OCI-LY7 (cell line): ENCODE measurements around the gene NKAIN2. TPM values are rescaled to one million over a fixed set of nuclear protein-coding genes. Genes with fewer than 3 reads are reported as not detected.

Experiments
- BruUV-seq: library from RNA; stranded (reverse); fragments of 400-500 nt; replicated peaks from 2 replicates; lab custom pipeline; 2021; lab: Mats Ljungman, UMichigan
- CTCF ChIA-PET: fragments of 300-600 bp; sonication (Branson Sonifier 250); formaldehyde crosslinking; loops from one replicate; lab custom pipeline; 2022; ENCODE audit warnings: antibody characterized with exemption; ENCODE audit not compliant: unreplicated experiment; lab: Charles Lee
- POLR2A ChIA-PET: fragments of 300-600 bp; sonication (Branson Sonifier 250); formaldehyde crosslinking; loops from one replicate; lab custom pipeline; 2022; ENCODE audit warnings: antibody characterized with exemption; lab: Charles Lee
- DNase-seq: peaks from one replicate; pipeline ENCODE4 v3.0.0-alpha.2; 2015; ENCODE audit warnings: low spot score
- H2AFZ ChIP-seq: fragments of 200-600 bp; sonication (generic), shearing (Covaris generic); 2 replicates; pipeline ENCODE4 v1.6.1; 2014; ENCODE audit warnings: mild to moderate bottlenecking, antibody characterized with exemption, low read length, moderate library complexity
- H3K27ac ChIP-seq: fragments of 200-600 bp; sonication (generic); 2 replicates; pipeline ENCODE4 v1.5.1; 2014; ENCODE audit warnings: mixed run types, low read depth, mild to moderate bottlenecking, moderate library complexity, low read length, inconsistent platforms; ENCODE audit not compliant: poor library complexity, severe bottlenecking
- H3K36me3 ChIP-seq: fragments of 200-600 bp; sonication (generic); 2 replicates; pipeline ENCODE4 v1.6.1; 2014; ENCODE audit warnings: mild to moderate bottlenecking, antibody characterized with exemption, low read length, moderate library complexity, mixed read lengths; ENCODE audit not compliant: insufficient read depth
- H3K4me1 ChIP-seq: fragments of 200-600 bp; sonication (generic); 2 replicates; pipeline ENCODE4 v1.5.1; 2014; ENCODE audit warnings: mild to moderate bottlenecking, low read length; ENCODE audit not compliant: insufficient read depth, poor library complexity, severe bottlenecking
- H3K4me2 ChIP-seq: fragments of 200-600 bp; sonication (generic); 2 replicates; pipeline ENCODE4 v1.6.1; 2014; ENCODE audit warnings: mild to moderate bottlenecking, low read length
- H3K4me3 ChIP-seq: fragments of 200-600 bp; sonication (generic); 2 replicates; pipeline ENCODE4 v1.5.1; 2014; ENCODE audit warnings: mild to moderate bottlenecking, low read depth, low read length; ENCODE audit not compliant: poor library complexity, severe bottlenecking
- H3K79me2 ChIP-seq: fragments of 200-600 bp; sonication (generic); 2 replicates; pipeline ENCODE4 v1.6.1; 2016; ENCODE audit warnings: low read depth, mild to moderate bottlenecking, low read length, moderate library complexity, mixed read lengths; ENCODE audit not compliant: insufficient read depth
- H3K9me2 ChIP-seq: fragments of 200-600 bp; sonication (generic); 2 replicates; pipeline ENCODE4 v1.6.1; 2016; ENCODE audit warnings: mild to moderate bottlenecking, low read length, mixed read lengths; ENCODE audit not compliant: insufficient read depth
- H3K9me3 ChIP-seq: fragments of 200-600 bp; sonication (generic); 2 replicates; pipeline ENCODE4 v1.6.1; 2014; ENCODE audit warnings: mild to moderate bottlenecking, mixed run types, low read length, mixed read lengths
- H4K20me1 ChIP-seq: fragments of 200-600 bp; sonication (generic); 2 replicates; pipeline ENCODE4 v1.6.1; 2014; ENCODE audit warnings: mild to moderate bottlenecking, antibody characterized with exemption, low read length, moderate library complexity, mixed read lengths; ENCODE audit not compliant: insufficient read depth
- CTCF ChIP-seq: fragments of 200-600 bp; sonication (generic); conservative IDR thresholded peaks from 2 replicates; pipeline ENCODE4 v1.5.1; 2014; ENCODE audit warnings: mild to moderate bottlenecking, antibody characterized with exemption, low read length, moderate library complexity, mixed read lengths
- EZH2phosphoT487 ChIP-seq: fragments of 200-600 bp; sonication (generic); IDR thresholded peaks from 2 replicates; pipeline ENCODE4 v1.6.1; 2018; ENCODE audit warnings: low read depth, borderline replicate concordance, mild to moderate bottlenecking, mixed run types, antibody characterized with exemption, low read length, moderate library complexity, mixed read lengths
- intact Hi-C: fragments of 100-400 bp; cut with micrococcal nuclease; formaldehyde crosslinking; loops from one replicate; pipeline ENCODE4 v1.10.0; 2022; ENCODE audit not compliant: unreplicated experiment
- total RNA-seq, 2 experiments: library from RNA; depleted of rRNA in 1 of 2; stranded (reverse); fragments of >200 nt in 1 of 2; shearing (Covaris generic) in 1 of 2; gene quantifications; 2 replicates each; pipeline ENCODE4 v1.2.3, GENCODE V29; 2014 to 2022

The NKAIN2 gene
- total RNA-seq, 2 experiments from 2014 or later, result not detected

- intact Hi-C loops, result no loop called here
- no peak overlapping the region for H2AFZ ChIP-seq
- H3K79me2 ChIP-seq, result no peaks in the 10 kb centered on the region
- no peaks in the 10 kb centered on the region for H3K4me1 ChIP-seq
- no peaks in the 10 kb centered on the region for H4K20me1 ChIP-seq
- BruUV-seq, result no TSS peak
- H3K9me3 ChIP-seq, result no peaks in the 10 kb centered on the region
- ChIA-PET CTCF (no interaction called here), POLR2A (no interaction called here)
- H3K4me2 ChIP-seq, result no peak overlapping the region
- no peak overlapping the region for H3K4me3 ChIP-seq
- H3K36me3 ChIP-seq, result no peaks in the 10 kb centered on the region
- no peak overlapping the region for H3K27ac ChIP-seq
- DNase-seq, result no peak
- TF ChIP-seq EZH2phosphoT487 (no peak), CTCF (no peak)
- H3K9me2 ChIP-seq, result no peaks in the 10 kb centered on the region
These were observed 451.4 kb downstream of the NKAIN2 start for GRCh38 chr6:124254941-124255685.

- H3K4me1 ChIP-seq, result no peaks in the 10 kb centered on the region
- no peaks in the 10 kb centered on the region for H3K9me2 ChIP-seq
- intact Hi-C loops, result no loop called here
- H4K20me1 ChIP-seq, result no peaks in the 10 kb centered on the region
- CTCF ChIA-PET, result no interaction called here
- TF ChIP-seq CTCF, result no peak
- no peak for TF ChIP-seq EZH2phosphoT487
- H3K27ac ChIP-seq, result no peak overlapping the region
- H3K4me2 ChIP-seq, result no peak overlapping the region
- BruUV-seq, result no TSS peak
- H3K36me3 ChIP-seq, result no peaks in the 10 kb centered on the region
- H3K9me3 ChIP-seq, result no peaks in the 10 kb centered on the region
- H2AFZ ChIP-seq, result no peak overlapping the region
- POLR2A ChIA-PET, result no interaction called here
- DNase-seq, result no peak
- H3K79me2 ChIP-seq, result no peaks in the 10 kb centered on the region
- H3K4me3 ChIP-seq, result no peak overlapping the region
These were observed 456.7 kb downstream of the NKAIN2 start for GRCh38 chr6:124260337-124260736.

- Histone ChIP-seq H3K4me3 (no peak overlapping the region), H3K36me3 (no peaks in the 10 kb centered on the region), H3K4me1 (no peaks in the 10 kb centered on the region), H3K79me2 (no peaks in the 10 kb centered on the region), H4K20me1 (no peaks in the 10 kb centered on the region; the same call in 1 of the 2 replicates), H3K9me3 (no peaks in the 10 kb centered on the region), H3K27ac (no peak overlapping the region), H3K4me2 (no peak overlapping the region), H3K9me2 (no peaks in the 10 kb centered on the region), H2AFZ (no peak overlapping the region)
- intact Hi-C loops, result no loop called here
- TF ChIP-seq CTCF (no peak), EZH2phosphoT487 (no peak)
- CTCF ChIA-PET, result no interaction called here
- POLR2A ChIA-PET, result interaction anchor here (0.6 to 1.2 kb wide), 2 partner anchors 511 to 859 kb away, joined by 3 read pairs; no protein-coding TSS in a partner anchor
- DNase-seq, result no peak
- no TSS peak for BruUV-seq
These were observed 466.1 kb downstream of the NKAIN2 start for GRCh38 chr6:124269733-124270132.
